ENCODE measurements around the gene CSNK1D.

Gene CSNK1D

DNA sequence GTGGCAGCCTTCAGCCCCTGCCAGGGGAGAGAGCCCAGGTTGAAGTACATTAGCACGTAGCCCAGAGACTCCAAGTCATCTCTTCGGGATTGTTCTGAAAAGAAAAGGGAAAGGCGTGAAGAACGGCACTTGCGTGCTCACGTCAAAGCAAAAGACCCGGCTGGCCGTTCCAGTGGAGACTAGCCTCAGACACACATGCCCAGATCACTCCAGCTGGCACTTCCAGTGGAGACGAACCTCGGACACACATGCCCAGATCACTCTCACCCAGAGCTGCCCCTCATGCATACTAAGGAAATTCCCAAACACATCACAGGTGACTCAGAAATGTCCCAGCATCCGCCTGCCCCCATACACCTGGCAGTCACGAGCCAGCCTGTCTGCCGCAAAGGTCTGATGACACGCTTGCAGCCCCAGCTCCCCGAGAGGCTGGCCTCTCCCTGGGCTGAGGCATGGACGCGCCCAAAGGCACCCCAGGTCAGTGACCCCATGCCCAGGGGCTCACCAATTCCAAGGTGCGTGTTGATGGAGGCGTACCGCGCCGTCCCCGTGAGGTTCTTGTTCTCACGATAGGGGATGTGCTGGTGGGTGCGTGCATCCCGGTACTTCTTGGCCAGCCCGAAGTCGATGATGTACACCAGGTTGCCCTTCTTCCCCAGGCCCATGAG is 20.9 kb downstream of the CSNK1D start:
- DNase-seq (ENCODE audit: low read depth, low spot score), result no peak

DNA sequence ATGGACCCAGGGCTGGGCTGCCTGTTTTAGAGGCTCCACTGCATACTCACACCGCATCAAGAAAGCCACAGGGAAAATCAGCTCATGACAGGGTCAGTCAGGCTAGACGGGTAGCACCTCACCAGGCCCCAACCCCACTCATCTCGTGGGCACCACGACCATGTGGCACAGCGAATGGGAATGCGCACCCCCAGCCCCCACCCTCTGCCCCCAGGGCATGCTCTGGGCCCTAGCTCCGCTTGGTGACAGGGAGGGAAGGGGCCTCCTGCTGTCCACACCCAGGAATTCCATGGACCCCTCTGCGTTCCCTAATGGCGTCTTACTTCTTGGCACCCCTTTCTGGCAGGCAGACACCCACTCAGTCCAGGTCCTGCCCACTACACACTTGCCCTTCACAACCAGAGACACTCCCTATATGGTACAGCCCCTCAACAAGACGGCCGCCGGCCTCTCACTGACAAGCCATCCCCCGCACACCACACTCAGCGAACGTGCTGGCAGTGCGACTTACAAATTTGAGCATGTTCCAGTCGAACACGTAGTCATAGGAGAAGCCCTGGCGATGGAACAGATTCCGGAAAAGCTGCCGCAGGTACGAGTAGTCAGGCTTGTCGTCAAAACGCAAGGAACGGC is 22.5 kb downstream of the CSNK1D start:
- DNase-seq (ENCODE audit: low read depth, low spot score), result no peak

DNA sequence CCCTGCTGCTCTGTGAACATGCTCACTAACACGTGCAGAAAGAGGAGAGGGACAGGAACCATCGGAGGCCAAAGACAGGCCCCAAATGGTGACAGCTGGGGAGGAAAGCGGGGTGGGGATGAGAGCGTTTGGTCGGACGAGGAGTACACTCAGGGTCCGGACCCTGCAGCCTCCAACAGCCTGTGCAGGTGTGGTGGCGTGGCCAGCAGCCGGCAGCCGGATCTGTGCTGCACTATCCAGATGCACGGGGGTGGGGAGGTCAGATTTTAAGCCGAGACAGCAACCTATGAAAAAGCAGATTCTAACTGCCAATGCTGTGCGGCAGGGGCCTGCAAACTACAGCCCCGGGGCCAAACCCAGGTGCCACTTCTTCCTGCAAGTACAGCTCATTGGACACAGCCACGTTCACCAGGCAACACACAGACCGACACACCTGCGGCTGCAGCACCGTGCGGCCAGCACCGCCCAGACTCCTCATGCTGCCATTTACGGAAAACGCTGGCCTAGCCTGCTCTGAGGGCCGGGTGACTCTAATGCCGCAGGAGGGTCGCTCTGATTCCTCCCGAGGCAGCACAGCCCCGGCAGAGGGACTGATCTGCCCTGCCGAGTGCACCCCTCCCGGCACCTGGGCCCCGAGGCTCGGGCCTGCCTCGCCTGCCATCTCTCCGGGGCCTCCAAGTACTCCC is 23.5 kb downstream of the CSNK1D start:
- no peak for DNase-seq (ENCODE audit: low read depth, low spot score)

DNA sequence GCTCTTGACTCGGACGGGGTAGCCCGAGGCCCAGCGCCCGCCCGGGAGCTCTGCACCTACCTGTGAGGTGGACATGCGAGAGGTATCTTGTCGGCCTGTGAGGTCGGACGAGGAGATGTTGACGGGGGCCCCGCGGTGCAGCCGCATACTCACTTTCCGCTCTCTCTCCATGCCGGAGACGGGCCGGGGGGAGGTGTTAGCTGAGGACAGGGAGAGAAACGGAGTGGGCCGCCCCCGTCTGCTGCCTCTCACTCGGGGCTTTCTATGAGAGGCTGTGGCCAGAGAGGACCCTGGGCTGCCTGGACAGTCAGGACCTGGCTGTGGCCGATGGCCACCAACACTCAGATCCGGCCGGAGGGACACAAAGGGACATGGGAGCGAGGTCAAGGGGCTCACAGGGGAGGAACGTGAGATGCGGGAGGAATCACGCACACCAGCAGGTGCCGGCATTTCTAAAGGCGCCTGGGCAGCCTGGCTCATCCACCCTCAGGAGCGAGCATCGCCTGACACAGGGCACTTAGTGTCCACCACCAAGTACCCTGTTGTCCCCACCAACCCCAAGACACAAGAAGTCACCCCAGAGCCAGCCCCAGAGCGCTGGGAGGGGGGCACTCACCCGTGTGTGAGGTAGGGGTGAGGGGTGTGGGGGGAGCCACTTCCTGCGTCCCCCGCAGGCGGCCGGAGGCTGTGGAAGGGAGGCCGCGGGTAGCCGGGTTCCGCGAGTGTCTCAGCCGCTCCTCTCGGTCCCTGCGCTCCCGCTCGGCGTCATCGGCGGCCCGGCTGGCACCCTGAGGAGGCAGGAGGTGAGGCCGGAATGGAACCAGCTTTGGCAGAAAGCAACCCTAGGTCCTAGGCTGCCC is 24.5 kb downstream of the CSNK1D start:
- no peak for DNase-seq (ENCODE audit: low read depth, low spot score)

DNA sequence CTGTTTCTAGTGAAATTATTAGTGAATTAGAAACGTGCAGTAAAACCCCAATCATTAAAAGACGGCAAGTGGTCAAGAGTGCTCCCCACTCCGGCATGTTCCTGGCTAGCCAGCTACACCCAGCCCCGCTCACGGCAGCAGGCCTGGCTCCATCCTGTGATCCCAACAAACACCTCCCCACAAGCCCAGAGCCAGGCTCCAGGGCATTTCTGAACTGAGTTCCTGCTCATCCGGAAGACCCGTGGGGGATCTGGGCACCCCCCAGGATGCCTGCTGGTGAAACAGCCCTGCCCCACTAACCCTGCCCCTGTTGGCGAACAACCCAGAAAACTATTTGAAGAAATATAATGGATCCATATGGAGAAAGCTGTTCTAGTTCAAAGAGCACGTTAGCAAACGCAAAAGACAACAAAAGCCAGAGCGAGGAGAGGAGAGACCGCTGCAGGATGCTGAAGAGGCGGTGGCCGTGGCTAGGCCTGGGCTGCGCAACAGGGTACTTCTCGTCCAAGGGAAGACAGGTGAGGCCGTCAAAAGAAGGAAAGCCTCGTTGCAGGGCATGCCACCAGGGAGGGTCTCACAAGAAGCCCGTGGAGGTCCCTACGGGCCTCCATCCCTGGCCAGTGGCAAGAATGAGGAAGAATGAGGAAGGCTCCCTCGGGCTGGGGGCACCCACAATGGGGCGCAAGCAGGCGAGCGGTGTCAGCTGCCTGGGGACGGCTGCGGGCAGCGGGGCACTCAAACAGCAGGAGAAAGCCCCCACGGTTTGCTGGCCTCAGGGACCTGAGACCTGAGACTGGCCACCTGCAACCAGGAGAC is 25.4 kb downstream of the CSNK1D start:
- no peak for DNase-seq (ENCODE audit: low read depth, low spot score)

DNA sequence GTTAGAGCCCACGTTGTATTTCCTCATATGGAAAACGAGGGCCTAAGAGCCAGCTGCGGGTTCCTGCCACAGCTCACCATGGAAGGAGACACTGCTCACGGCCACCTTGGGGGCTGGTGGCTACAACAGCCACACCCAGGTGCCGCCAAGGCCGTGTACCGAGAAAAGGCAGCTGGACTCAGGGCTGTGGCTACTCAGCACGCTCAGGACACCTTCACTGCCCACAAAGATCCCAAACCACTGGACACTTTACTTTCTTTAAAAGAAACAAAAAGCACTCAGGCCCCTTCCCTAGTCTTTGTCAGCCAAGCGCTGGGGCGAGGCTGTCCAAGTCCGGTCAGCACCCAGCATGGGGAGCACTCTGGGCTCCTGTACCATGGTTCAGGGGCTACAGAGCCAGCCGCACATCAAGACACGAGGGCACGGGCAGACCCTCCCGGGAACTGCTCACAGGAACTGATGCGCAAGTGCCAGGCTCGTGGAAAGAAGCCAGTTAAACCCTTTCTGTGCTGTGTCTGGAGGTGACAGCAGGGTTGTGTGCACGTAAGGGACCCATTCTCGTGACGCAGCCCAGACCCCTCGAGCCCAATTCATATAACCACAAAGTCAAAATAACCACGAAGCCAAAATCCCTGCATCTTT is 26.2 kb downstream of the CSNK1D start:
- no peak for DNase-seq (ENCODE audit: low read depth, low spot score)

DNA sequence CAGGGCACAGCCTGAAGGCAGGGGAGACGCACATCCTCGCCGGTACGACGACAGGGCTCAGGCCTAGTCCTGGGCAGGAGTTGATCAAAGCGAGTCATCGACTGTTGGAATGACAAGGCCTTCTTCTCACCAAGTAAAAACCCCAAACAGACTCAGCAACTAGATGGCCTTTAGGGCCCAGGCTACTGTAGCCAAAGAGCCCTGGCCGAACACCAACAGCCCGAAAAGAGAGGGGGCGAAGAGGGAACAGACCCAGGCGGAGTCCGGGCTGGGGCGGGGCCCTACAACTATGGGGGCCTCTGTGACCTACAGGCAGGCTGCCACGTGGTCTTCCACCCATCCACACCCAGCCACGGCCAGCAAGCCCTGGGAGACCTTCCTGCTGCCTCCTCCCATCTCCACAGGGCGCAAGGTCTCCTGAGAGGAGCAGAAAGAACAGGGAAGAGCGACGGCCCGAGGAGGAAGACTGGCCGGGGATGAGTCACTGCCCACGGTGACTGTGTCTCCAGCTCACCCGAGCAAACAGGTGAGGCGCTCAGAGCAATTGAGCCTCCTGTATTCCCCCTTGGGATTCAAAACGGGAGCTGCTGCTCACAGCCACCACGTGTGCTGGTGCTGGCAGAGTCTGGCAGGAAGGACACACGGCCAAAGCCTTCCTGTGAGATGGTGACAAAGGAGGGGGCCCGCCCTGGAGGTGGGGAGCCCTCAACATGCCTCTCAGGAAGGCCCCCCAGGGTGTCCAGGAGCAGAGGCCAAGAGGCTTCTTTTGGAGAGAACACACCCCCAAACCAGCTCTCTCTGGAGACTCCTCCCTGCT is 26.9 kb downstream of the CSNK1D start:
- DNase-seq (ENCODE audit: low read depth, low spot score), result no peak

DNA sequence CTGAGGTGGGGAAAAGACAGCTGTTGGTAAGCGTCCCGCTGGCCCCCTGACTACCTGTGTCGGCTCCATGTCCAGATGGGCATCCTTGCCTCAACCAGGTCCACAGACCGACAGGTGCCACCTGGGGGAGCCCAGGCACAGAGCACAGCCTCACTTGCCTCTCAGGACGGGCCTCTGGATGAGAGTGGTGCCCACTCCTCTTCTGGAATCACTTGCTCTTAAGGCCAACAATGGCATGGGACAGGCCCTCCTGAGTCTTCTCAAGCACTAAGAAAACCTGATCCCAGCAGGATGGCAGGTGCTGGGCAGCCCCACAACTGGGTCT is 27.5 kb downstream of the CSNK1D start:
- no peak for DNase-seq (ENCODE audit: low read depth, low spot score)

DNA sequence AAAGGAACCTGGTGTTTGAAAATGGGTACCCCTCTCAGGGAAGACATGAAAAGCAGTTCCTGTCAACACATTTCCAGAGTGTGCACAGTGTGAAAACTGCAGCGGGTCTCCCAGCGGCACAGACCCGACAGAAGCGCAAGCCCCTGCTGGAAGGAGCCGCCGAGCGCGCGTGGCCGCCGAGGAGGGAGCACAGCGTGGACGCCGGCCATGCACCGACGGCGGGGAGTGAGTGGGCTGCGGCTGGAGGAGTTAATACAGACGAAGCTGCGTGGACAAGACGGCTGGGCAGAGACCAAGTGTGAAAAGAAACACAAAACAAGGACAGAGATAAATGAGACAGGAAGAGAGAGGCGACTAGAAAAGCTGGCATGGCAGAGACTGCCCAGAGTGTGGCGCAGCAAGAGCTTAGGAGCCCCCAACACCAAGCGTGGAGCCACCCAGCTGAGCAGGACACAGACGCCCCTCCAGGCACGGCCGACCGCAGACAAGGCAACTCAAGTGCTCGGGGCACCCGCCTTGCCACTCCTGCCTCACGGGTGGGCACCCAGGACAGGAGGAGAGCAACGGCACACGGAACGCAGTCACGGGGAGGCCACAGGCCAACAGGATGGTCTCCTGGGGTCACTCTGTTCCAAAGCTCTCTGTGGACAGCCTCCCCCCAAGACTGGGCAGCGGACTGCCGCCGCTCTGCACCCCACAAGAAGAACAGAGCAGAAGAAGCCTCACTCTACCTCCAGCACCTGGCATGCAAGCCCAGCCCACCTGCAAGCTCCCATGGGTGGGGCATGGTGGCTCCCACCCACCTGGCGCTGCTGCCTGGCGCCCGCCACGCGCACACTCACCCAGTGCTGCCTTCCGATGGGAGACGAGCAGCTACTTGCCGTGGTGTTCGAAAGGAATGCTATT is 28.1 kb downstream of the CSNK1D start:
- DNase-seq (ENCODE audit: low read depth, low spot score), result no peak

DNA sequence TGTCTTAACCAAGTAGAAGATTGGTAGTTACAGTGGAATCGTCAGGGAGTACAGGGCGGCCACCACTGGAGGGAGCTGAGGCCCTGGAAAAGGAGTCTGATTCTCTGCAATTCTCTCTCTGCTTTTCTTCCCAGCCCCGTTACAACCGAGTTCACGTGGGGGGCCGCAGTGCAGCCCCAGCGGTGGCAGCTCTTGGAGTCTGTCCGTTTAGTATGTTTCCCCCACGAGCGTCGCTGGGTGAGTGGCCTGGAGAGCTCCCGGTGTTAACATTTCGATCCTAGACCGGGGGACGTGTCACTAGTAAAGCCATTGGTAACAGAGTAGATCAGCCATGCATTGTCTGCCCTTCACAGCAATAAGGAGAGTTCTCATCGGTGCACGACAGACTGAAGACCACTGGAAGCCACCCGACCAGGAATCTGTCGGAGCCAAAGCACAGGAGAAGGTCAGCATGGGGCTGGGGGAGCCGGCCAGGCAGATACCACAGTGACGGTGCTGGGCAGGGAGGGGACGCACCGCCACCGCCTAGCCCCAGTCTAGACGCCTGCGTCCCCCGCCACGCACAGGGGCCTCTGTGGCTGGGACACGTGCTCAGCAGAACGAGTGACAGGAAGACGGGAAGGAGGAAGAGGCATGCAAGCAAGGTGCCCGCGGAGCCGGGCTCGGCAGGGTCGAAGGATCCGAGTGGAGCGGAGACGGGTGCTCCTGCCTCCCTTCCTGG is 28.9 kb downstream of the CSNK1D start:
- DNase-seq (ENCODE audit: low read depth, low spot score), result no peak

DNA sequence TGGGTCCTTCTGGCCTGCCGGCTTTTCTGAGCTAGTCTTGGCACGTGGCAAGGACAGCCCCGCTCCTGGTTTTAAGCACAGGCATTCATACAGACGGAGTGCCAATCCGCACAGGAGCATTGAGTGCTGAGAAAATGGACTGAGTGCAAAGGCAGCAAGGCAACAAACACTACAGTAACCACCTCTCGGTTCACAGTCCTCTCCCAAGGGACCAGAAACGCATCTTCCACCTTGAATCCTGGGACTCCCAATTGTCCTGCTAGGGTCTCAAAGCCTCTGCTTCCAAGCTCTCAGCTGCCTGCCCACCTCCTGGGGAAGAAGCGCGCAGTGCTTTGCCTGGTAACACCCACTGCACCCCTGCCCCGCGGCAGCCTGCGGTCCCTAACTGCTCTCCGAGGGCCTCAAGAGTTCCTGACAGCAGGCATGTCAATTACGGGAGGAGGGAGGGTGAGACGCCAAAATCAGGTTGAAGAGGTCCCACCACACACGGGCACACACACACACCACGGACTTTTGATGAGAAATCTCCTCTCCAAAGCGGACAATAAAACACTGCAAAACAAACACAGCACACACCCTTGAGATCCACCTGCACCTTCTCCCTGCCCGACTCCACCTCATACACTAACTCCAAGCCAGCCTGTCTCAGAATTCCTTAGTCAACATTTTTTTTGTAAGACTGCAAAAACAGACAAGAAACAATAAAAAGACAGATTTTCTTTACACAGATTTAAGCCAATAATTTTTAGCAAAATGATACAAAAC is 29.7 kb downstream of the CSNK1D start:
- no peak for DNase-seq (ENCODE audit: low read depth, low spot score)

DNA sequence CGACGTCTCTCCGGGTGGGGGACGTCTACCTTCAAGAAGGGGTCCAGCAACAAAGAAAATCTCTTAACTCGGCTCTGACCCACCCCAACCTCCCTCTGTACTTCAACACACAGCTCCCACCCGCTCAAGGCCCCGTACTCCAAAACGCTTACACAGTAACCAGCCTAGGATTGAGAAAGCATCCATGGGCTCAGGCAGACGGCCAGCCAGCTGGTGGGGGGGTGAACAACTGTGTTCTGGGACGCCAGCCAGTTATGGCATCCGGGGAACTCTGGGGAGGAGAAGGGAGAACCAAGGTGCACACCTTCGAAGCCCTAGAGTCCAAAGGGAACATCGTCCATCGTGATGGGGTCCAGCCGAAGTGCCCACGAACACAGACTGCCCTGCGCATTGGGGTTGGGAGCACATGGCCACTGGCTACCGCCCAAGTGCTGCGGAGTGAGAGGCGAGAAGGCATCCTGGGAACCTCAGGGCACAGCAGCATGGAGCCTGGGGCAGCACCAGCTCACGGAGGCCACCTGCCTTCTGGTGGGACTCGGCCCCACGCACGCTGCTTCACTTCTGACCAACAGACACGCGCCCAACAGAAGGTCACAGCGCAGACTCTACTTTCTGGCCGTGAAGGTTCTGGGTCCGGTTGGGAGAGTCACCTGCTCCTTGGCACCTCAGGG is 30.4 kb downstream of the CSNK1D start:
- DNase-seq (ENCODE audit: low read depth, low spot score), result no peak

DNA sequence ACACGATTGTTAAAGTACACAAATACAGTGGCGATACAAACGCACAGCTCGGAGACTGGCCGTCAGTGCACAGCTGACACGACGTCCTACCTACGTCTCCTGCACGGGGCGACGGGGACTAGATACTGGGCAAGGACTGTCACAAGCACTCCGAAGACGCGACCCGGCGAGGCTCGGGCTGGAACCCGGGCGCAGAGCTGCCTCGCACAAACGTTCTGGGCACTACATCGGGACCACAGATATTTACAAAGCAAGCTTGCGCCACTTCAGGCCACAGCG is 30.9 kb downstream of the CSNK1D start:
- DNase-seq (ENCODE audit: low read depth, low spot score), result no peak

DNA sequence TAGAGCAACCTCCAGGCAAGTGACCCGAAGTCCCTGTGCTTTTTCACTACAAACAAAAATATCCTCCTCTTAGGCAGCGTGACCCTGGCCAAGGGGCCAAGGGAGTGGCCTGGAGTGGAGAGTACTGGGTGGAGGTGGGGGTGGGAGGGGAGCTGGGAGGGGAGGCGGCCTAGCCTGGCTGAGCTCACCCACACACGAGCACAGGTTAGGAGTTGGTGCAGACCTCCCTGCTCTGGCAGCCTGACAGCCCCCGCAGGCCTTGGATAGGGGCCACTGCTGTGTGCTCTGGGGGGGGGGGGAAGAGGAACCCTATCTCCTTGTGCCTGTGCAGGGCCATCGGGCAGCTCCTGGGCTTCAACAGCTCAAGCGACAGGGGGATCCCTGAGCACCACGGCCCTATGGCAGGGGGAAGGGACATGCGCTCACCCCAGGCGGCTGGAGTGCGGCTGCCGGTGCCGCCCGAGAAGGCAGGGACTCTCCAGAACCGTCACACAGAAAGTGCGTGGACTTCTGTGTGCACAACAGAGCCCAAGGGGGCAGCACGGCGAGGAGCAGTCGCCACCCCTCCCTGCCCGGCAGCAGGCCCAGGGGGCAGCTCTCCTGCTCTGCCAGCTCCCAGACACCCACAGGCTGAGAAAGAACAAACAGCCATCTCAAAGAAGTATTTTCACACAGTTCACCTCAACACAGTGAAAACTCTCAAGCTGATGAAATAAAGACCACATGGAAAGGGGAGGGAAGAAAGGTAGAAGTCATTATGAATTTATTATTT is 31.4 kb downstream of the CSNK1D start:
- DNase-seq (ENCODE audit: low read depth, low spot score), result no peak

DNA sequence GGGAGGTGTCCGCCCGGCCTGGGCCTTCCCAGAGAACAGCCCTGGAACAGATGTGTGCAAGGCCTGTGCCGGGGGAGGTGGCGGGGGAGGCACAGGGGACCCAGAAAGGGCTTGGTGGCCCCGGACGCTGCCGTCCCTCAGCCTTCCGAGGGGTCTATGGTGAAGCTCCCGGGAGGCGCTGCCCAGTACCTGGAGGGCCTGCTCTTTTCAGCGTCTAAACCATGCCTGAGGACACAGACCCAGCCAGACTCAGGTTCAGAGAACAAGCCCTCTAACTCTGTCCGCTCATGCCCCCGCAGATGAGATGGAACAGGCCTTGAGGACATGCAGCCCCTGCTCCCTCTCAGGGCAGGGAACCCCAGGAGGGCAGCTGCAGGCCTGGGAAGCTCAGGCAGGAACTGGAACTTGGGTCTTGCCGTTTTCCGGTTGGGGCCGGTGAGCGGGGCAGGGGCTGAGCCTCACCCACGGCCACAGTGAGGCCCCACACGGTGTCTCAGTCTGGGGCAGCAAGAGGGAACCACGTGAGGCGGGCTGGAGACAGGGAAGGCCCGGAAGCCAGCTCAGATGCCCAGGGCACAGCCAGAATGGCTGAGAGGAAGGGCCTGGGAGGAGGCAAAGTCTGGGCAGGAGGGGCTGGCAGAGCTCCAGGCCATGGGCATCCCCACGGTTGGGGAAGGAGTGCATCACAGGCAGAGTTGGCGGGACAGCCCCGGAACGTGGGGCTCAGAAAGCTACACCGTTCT is 32.1 kb downstream of the CSNK1D start:
- DNase-seq (ENCODE audit: low read depth, low spot score), result no peak

Data from smooth muscle cell of the brain vasculature (primary cell).